Stimulated activated memory B cell treated with anti-CD40 and anti-IgM and Interleukin-4, amounts not matched to agents 10 μg/mL and 1 μg/mL and 100 μg/mL, for 72 hours (primary cell): ENCODE data around the gene PRDX4.

Experiments
- ATAC-seq: fragments of 150-1000 bp; cut with Tn5 transposase; 2 replicates; pipeline ENCODE4 v1.10.0; 2021
- H3K27ac Mint-ChIP-seq: one replicate; pipeline ENCODE4 v1.8.0; 2022; ENCODE audit warnings: mild to moderate bottlenecking, mixed read lengths
- H3K27me3 Mint-ChIP-seq: one replicate; pipeline ENCODE4 v1.8.0; 2022; ENCODE audit warnings: mixed read lengths
- H3K36me3 Mint-ChIP-seq: one replicate; pipeline ENCODE4 v1.8.0; 2022; ENCODE audit warnings: mixed read lengths
- H3K4me1 Mint-ChIP-seq: one replicate; pipeline ENCODE4 v1.8.0; 2022; ENCODE audit warnings: mixed read lengths
- H3K4me3 Mint-ChIP-seq: one replicate; pipeline ENCODE4 v1.8.0; 2022; ENCODE audit warnings: mild to moderate bottlenecking, moderate library complexity, mixed read lengths
- H3K9me3 Mint-ChIP-seq: one replicate; pipeline ENCODE4 v1.8.0; 2022; ENCODE audit warnings: mixed read lengths

Gene PRDX4

DNA sequence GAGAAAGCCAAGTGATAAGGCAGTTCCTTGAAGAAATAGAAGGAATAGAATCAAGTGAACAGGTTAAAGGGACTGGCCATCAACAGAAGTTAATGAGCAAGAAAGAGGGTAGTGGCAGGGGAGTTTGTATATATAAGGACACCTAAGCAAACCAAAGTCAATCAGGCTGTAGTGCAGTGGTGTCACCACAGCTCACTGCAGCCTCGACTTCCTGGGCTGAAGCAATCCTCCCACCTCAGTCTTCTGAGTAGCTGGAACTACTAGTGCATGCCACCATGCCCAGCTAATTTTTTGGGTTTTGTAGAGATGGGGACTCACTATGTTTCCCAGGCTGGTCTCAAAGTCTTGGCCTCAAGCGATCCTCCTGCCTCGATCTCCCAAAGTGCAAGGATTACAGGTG lies 59.9 kb downstream of the PRDX4 start:
- no peaks in the 10 kb centered on the region for H3K9me3 Mint-ChIP-seq
- H3K36me3 Mint-ChIP-seq: peaks cover 46% of the 10 kb centered on the region
- H3K27ac Mint-ChIP-seq: peak overlapping the region; percentile 75
- ATAC-seq: no peak
- peaks cover 15% of the 10 kb centered on the region for H3K4me1 Mint-ChIP-seq
- no peak overlapping the region for H3K4me3 Mint-ChIP-seq
- no peaks in the 10 kb centered on the region for H3K27me3 Mint-ChIP-seq

GRCh38 chrX:23729214-23729613 lies 61.9 kb downstream of the PRDX4 start:
- no peak overlapping the region for H3K27ac Mint-ChIP-seq
- H3K27me3 Mint-ChIP-seq: no peaks in the 10 kb centered on the region
- H3K9me3 Mint-ChIP-seq: no peaks in the 10 kb centered on the region
- ATAC-seq: no peak
- peaks cover 24% of the 10 kb centered on the region for H3K4me1 Mint-ChIP-seq
- H3K36me3 Mint-ChIP-seq: peaks cover 39% of the 10 kb centered on the region
- H3K4me3 Mint-ChIP-seq: no peak overlapping the region

DNA sequence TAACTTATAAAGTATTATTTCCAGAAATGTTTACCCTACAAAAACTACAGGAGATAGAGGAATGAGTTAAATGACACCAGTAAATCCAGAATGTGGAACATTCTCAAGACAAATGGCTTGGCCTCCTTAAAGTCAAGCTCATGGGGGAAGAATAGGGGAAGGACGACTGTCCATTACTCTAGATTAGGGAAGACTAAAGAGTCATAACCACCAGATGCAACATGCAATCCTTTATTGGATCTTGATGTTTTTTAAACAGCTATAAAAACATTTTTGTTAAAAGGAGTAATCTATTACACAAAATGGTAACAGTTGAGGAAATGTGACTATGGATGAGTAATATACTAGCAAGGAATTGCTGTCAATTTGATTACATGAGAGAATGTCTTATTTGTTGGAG lies 64.7 kb downstream of the PRDX4 start:
- H3K27ac Mint-ChIP-seq: peak overlapping the region; percentile 87
- H3K4me1 Mint-ChIP-seq: peaks cover 23% of the 10 kb centered on the region
- H3K27me3 Mint-ChIP-seq: no peaks in the 10 kb centered on the region
- no peaks in the 10 kb centered on the region for H3K9me3 Mint-ChIP-seq
- ATAC-seq: no peak
- H3K36me3 Mint-ChIP-seq: peaks cover 29% of the 10 kb centered on the region
- H3K4me3 Mint-ChIP-seq: no peak overlapping the region

GRCh38 chrX:23732704-23733103 lies 65.4 kb downstream of the PRDX4 start:
- ATAC-seq: peak; percentile 76
- Mint-ChIP-seq H3K4me1 (peaks cover 23% of the 10 kb centered on the region), H3K4me3 (peak overlapping the region; percentile 36), H3K27ac (peak overlapping the region; percentile 87), H3K9me3 (no peaks in the 10 kb centered on the region), H3K36me3 (peaks cover 29% of the 10 kb centered on the region), H3K27me3 (no peaks in the 10 kb centered on the region)
